Dermis blood vessel endothelial cell (primary cell): ENCODE results near the gene CASP9. TPM values are rescaled to one million over a fixed set of nuclear protein-coding genes. Genes with fewer than 3 reads are reported as not detected.
"Not testable (repeated sequence)": the region's sequence is repeated elsewhere in the genome, so short reads cannot be mapped to it uniquely, and the experiment has no call there.

Experiments
- DNase-seq: peaks from one replicate; pipeline ENCODE4 v3.0.0; 2010
- total RNA-seq: library from RNA; depleted of rRNA; stranded (reverse); fragments of >200 nt; gene quantifications from 2 replicates; pipeline ENCODE4 v1.2.3, GENCODE V29; 2014

Gene CASP9
- total RNA-seq, 1 donor from 2014 or later = 11.9 TPM

DNA sequence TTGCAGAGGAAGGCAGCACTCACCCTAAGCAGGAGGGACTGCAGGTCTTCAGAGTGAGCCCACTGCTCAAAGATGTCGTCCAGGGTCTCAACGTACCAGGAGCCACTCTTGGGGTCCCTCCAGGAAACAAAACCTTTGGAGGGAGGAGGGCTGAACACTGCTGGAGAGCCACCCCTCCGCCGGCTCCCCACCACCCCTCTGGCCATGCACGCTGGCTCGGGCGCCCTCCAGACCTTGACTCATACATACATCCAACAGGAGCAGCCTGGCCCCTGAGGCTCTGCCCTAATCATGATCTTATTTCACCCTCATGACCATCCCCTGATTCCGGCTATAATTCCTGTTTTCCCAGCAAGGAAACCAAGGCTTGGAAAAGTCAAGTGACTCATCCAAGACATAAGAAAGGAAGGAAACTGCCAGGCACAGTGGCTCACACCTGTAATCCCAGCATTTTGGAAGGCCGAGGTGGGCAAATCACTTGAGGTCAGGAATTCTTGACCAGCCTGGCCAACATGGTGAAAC lies 30.1 kb downstream of the CASP9 start:
- DNase-seq = peak; percentile 80

DNA sequence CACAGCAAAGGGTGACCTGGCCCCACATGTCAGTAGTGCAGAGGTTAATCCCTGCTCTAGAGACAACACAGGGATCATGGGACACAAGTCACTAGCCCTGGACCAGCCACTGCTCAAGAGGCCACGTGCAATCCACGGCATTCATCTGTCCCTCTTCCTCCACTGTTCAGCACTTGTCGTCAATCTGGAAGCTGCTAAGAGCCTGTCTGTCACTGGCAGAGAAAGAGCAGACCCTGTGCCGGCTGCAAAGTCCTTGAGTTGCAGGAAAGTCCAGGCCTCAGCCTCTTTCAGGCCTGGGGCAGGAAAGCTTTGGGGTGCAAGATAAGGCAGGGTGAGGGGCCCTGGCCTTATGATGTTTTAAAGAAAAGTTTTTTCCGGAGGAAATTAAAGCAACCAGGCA lies 31.4 kb downstream of the CASP9 start:
- DNase-seq = no peak

DNA sequence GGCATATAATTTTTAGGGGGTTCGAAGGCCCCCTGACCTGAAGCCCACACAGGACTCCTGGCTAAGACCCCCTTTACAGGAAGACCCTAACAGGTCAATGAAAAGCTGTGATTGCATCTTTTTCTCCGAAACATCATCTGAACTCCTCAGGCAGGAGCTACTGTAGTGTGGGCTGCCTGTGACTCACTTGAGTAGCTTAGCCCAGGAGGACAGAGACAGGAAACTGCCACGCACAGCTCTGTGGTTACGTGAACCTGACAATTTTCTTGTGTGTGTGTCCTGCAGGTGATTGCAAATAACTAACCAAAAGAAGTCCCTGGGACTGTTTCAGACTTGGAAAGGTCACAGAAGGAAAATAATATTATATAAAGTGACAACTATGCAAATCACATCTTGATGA lies 33.0 kb downstream of the CASP9 start:
- peak; percentile 69 for DNase-seq

DNA sequence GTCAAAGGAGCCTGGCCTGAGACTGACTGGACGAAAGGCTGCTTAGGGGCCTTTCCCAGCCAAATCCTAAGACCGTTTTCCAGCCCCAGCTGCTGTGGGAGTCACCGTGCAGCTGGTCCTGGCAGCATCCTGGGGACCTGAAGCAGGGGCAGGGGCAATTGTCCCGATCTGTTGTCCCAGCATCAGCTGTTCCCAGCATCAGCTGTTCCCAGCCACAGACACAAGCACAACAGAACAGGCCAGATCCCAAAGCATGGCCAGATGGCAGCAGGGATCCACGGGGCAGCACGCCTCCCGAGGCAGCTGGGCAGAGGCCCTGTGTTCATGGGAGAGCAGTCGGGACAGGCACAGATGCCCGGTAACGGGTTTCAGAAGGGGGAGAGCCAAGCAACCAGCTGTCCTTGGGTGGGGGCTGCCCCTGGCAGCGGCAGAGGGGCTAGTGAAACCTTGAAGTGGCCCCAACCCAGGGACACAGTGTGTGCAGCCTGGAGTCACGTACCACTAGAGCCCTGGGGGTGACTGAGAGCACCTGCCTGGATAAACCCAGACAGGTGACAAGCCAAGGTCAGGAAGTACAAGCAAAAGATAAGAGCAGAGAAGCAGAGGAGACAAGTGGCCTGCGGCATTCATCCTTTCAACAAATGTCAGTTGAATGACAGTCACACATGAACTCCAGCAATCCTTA lies 34.8 kb downstream of the CASP9 start:
- no peak for DNase-seq

DNA sequence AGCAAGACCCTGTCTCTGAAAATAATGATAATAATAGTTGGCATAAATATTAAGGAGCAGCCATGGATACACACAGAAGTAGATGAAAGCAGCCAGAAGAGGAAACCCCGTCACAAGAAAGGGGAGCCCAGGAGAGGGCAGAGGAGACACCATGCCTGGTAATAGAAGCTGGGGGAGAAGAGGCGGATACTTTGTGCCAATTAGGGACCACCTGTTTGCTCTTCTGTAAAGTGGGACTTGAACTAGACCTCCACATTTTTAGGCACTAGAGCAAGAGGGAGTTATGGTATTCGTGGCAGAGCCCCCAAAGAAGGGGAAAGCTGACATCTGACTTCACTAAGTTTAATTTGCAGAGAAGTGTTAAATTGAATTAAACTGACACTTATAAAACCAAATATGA lies 35.6 kb downstream of the CASP9 start:
- DNase-seq = no peak

DNA sequence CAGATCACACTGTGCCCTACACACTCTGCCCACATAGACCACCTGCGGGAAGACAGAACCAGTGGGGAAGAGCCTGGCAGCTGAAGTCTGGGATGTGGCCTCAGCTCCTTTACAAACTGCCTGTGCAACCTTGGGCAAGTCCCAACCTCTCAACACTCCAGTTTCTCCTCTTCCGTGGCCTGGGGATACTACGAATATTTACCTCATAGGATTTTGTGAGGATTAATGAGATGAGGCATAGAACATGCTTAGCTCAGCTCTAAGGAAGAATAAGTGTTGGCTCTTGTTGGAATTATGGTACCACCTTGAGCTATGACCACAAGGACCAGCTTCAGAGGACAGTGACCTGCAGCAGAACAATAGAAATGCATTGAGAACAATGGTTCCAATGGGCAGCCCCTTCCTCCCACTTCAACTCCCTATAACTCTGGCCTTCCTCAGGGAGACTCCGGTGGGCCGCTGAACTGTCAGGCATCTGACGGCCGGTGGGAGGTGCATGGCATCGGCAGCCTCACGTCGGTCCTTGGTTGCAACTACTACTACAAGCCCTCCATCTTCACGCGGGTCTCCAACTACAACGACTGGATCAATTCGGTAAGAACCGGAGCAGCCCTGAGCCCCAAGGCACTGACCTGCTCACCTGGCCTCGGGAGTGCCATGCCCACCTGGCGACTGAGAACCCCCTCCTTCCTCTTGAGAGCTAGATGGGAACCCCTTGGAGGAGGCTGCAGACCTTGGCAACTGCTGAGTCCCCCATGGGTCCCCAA lies 37.0 kb downstream of the CASP9 start:
- DNase-seq = not testable (repeated sequence)

DNA sequence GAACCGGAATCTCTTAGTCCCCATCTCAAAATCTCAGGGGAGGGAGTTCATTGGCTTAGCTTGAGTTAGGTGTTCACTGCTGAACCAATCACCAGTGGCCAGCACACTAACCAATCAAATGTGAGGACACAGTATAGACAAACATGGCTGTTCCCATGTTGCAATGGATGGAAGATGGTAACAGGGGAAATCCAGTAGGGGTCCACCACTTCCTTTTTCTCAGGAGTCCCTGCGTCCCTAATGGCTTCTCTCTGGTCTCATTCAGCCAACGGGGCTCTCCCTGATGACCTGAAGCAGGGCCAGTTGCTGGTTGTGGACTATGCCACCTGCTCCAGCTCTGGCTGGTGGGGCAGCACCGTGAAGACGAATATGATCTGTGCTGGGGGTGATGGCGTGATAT lies 38.4 kb downstream of the CASP9 start:
- no peak for DNase-seq

DNA sequence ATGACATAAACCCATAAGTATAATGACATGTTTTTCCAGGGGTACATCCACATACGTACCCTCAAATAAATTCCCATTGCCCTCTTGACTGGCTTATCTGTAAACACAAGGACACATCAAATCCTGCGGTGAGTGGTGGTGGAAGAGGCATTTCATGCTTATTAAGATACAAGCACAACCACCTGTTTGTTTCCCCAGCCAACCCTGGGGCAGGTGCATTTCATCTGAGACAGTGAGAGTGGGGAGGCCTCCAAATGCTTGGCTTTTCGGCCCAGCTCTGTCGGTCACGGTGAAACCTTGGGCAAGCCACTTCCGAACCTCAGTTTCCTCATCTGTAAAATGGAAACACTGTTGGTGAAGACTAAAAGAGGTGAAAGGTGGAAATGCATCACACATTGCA lies 39.6 kb downstream of the CASP9 start:
- DNase-seq = not testable (repeated sequence)

DNA sequence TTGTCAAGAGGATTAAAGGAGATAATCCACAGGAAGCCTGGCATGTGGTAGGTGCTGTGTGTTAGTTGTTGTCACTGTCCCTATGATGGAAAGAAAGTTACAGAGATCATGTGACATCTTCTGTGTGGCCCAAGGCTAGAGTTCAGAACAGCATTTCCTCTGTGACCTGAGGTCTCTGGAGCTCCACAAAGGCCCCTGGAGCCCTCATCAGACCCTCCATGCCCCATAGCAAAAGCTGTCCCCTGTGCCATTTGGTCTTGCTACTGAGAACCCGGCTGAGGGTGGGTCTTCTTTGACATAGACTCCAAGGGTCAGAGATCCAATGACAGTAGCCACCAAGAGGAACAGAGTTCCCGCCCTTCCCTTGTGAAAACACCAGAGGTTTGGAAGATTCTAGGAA lies 40.0 kb downstream of the CASP9 start:
- no peak for DNase-seq

DNA sequence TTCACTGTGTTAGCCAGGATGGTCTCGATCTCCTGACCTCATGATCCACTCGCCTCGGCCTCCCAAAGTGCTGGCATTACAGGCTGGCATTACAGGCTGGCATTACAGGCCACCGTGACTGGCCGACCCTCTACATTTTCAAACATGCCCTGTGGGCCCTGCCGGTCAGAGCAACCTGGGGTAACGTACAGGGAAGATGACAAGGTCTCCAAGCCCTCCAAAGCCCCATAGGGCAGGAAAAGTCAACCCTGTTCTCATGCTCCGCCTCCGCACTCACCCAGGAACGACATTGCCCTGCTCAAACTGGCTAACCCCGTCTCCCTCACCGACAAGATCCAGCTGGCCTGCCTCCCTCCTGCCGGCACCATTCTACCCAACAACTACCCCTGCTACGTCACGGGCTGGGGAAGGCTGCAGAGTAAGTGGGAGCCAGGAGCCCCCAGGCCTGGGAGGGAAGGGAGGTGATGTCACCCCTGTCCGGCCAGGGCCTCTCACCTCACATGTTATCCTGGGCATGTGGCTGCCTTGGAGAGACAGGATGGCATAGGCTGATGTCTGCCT lies 41.0 kb downstream of the CASP9 start:
- DNase-seq = not testable (repeated sequence)

DNA sequence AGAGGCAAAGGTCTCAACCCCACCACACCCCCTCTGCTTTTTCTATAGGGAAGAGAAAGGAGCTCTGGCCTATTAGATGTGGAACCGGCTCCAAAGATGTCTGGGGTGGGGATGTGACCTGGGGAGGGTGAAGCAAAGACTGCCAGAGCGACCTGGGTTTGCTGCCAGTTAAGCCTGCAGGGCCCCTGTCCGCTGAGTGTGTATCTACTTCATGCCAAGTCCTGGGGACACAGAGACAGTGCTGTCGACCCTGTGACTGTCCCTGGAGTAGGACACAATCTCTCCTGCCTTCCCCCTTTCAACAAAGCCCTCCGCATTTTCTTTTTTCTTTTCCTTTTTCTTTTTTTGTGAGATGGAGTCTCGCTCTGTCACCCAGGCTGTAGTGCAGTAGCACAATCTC lies 41.6 kb downstream of the CASP9 start:
- DNase-seq = not testable (repeated sequence)

DNA sequence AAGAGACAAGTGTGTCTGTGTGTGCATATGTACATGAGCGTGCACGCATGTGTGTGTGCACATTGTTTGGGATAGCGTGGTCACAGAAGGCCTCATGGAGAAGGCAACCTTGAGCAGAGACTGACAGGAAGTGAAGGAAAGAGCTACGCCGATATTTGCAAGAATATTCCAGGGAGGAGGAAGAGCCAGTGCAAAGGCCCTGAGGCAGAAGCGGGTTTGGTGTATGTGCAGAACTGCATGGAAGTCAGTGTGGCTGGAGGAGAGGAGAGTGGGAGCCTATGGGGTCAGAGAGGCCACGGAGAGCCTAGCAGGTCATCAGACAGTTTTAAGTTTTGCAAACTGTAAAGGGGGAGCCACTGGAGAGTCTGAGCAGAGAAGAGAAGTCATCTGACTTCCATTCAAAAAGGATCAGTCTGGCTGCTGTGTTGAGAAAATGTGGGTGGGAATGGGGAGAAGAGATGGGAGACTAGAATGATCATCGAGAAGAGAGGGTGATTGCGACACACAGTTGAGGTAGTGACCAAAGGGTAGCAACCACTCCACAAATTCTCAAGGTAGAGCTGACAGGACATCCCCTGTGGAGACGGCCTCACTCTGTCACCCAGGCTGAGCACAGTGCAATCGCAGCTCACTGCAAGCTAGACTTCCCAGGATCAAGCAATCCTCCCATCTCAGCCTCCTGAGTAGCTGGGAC lies 44.2 kb downstream of the CASP9 start:
- no peak for DNase-seq

DNA sequence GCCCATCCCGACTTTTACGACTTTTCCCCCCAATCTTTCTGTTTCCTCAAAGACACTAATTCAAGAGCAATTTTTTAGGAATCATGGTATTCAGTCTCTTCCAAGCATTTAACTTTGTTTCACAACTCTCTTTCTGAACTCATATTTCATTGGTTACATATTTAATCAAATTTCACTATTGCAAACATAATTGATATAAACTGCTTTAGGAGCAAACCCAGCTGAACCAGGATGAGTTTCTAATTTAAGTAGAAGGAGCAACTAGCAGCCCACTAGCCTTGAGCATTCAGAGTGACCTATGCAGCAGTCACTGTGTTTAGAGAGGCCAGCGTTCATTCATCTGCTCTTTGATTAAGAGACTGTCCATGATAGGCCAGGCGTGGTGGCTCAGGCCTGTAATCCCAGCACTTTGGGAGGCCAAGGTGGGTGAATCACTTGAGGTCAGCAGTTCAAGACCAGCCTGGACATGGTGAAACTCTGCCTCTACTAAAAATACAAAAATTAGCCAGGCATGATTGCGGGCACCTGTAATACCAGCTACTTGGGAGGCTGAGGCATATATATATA lies 46.3 kb downstream of the CASP9 start:
- no peak for DNase-seq

DNA sequence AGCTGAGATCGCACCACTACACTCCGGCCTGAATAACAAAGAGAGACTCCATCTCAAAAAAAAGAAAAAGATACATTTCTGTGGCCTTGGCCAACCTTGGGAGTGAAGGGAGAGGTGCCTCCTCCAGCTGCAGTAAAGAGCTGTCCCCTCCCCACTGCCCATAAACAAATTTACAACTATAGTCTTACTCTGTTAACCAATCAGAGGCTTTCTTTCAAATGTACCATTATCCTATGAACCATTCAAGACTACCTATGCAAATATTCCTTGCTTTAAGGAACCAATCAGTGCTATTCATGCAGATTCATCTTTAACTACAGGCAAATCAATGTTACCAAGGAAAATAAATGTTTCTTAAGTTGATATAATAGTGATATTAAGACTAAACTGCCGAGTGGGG lies 47.1 kb downstream of the CASP9 start:
- DNase-seq = no peak

DNA sequence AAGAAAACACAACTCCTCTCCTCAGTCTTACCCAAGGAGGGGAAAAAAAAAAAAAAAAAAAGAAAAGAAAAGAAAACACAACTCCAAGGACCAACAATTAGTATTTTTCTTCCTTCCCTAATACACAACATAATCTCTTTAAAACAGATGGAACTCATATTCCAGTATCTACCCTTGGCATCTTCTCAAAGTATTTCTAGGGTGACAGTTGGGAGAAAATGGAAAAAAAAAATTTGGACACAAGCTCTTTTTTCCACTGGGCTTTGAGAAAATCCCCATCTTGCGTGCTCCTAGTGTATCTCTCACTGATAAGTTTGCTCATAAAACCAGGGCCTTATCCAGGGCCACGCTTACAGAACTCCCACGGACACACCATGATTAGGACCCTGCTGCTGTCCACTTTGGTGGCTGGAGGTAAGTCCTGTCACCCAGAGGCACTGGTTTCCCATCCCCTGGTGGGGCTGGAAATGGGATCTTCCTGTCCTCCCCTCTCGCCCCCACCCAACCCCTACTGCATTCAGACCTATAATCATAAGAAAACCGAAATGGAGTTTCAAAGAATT lies 48.2 kb downstream of the CASP9 start, which contains the start of gene CELA2B:
TSS of gene CELA2B (plus strand) at position 353 of the 563 bp plus-strand sequence. CDS start at position 375, 22 bp downstream.
- no peak for DNase-seq

DNA sequence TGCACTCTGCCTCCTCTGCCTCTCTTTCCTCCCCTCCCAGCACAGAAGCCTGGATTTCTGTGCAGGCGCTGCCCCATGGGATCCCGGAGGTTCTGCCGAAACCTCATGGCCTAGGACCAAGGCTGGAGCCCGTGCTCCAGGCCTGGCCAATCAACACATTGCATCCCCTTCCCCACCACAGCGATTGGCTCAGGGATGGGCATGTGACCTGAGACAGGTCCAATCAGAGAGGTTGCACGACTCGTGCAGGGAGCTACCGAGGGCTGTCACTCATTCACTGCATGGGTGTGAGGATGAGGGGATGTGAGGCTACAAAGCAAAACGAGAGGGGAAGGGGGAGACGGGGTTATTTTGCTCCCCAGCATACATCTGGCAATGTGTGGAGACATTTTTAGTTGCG lies 51.4 kb downstream of the CASP9 start:
- no peak for DNase-seq

DNA sequence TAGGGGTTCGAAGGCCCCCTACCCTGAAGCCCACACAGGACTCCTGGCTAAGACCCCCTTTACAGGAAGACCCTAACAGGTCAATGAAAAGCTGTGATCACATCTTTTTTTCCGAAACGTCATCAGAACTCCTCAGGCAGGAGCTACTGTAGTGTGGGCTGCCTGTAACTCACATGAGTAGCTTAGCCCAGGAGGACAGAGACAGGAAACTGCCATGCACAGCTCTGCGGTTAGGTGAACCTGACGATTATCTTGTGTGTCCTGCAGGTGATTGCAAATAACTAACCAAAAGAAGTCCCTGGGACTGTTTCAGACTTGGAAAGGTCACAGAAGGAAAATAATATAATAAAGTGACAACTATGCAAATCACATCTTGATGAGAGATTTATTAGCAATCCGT lies 52.3 kb downstream of the CASP9 start:
- DNase-seq = not testable (repeated sequence)

DNA sequence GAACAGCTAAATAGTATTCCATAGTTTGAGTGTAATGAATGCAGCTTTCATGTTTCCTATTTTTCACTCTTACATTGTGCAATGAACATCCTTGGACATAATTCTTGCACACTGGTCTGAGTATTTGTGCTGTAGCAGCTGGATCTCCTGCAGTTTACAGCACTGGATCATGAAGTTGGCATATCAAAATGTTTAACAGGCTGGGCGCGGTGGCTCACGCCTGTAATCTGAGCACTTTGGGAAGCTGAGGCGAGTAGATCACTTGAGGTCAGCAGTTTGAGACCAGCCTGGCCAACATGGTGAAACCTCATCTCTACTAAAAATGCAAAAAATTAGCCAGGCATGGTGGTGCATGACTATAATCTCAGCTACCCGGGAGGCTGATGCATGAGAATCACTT lies 52.9 kb downstream of the CASP9 start:
- DNase-seq = not testable (repeated sequence)

DNA sequence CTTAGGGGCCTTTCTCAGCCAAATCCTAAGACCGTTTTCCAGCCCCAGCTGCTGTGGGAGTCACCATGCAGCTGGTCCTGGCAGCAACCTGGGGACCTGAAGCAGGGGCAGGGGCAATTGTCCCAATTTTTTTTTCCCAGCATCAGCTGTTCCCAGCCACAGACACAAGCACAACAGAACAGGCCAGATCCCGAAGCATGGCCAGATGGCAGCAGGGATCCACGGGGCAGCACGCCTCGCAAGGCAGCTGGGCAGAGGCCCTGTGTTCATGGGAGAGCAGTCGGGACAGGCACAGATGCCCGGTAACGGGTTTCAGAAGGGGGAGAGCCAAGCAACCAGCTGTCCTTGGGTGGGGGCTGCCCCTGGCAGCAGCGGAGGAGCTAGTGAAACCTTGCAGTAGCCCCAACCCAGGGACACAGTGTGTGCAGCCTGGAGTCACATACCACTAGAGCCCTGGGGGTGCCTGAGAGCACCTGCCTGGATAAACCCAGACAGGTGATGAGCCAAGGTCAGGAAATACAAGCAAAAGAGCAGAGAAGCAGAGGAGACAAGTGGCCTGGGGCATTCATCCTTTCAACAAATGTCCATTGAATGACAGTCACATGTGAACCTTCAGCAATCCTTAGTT lies 54.1 kb downstream of the CASP9 start:
- DNase-seq = not testable (repeated sequence)

DNA sequence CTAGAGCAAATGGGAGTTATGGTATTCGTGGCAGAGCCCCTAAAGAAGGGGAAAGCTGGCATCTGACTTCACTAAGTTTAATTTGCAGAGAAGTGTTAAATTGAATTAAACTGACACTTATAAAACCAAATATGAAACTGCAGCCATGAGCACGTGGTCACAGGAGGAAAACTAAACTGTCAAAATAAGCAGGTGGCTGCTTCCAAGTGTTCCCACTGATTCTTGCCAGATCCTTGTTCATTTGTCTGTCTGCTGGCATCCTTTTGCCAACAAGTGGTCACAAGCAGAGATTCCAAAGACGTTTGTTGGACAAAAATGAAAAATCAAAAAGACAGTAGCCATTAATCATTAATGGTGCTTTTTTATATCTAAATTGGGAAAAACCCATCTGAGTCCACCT lies 54.7 kb downstream of the CASP9 start:
- DNase-seq = no peak

DNA sequence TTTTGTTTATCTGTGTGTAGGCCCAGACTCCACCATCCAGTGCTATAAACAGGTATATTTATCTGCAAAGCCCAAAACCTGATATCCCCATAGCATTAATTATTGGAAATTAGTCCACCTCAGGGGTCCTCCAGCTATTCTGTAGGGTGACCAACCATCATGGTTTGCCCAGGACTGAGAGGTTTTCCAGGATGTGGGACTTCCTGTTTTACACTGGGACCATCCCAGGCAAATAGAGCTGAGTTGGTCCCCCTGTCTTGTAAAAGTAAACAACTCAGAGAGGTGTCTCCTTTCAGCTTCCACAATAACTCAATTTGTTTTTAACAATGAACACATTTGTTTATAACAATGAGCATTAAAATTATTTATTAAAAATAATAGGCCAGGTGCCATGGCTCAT lies 55.9 kb downstream of the CASP9 start:
- no peak for DNase-seq
